ENCODE results near the gene PLCB1.
A peak's percentile ranks its signal among the peaks of the same experiment; 100 is the strongest.
"Not testable (repeated sequence)": the region's sequence is repeated elsewhere in the genome, so short reads cannot be mapped to it uniquely, and the experiment has no call there.

PLCB1 gene

DNA sequence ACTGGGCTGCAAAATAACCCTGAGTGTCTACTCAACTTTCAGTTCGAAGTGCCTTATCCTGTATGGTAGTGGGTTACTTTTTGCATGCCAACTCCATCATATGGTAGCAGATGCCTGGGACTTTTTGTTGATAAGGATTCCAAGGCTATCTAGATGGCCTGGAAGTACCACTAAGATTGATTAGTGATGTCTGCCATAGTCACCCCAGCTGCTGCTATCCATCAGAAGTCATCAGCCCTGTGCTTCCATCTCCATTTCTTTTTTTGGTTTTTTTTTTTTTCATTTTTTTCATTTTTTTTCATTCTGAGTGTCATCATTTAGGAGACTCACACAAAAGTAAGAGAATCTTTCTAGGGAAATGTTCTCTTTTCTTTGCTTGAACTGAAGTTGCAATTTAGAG is 719.4 kb downstream of the PLCB1 start:
- TF ChIP-seq EZH2phosphoT487 (IDR thresholded peaks at IDR 0.05; ENCODE audit: borderline replicate concordance, low read length), result no peak
- TF ChIP-seq, protein P1, sequence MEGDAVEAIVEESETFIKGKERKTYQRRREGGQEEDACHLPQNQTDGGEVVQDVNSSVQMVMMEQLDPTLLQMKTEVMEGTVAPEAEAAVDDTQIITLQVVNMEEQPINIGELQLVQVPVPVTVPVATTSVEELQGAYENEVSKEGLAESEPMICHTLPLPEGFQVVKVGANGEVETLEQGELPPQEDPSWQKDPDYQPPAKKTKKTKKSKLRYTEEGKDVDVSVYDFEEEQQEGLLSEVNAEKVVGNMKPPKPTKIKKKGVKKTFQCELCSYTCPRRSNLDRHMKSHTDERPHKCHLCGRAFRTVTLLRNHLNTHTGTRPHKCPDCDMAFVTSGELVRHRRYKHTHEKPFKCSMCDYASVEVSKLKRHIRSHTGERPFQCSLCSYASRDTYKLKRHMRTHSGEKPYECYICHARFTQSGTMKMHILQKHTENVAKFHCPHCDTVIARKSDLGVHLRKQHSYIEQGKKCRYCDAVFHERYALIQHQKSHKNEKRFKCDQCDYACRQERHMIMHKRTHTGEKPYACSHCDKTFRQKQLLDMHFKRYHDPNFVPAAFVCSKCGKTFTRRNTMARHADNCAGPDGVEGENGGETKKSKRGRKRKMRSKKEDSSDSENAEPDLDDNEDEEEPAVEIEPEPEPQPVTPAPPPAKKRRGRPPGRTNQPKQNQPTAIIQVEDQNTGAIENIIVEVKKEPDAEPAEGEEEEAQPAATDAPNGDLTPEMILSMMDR (IDR thresholded peaks at IDR 0.05; ENCODE audit: low read depth, low read length, poor library complexity, severe bottlenecking), result no peak
- H3K4me1 ChIP-seq (ENCODE audit: control insufficient read depth, low read length), result no peaks in the 10 kb centered on the region

DNA sequence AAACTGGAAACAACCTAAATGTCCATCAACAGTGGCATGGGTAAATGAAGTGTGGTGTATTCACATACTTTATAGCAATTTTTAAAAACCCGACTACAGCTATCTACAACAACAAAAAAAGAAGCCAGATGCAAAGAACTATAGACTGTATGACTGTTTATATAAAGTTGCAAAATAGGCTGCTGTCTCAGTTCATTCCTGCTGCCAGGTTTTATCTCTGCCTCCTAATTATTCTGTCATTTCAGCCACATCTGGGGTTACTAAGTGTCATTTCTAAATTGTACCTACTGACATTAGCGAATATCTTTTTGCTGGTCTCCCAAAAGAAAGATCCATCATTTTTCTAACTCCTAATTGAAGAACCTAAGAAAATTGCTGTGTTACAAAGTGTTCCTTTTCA is 719.9 kb downstream of the PLCB1 start:
- H3K4me2 ChIP-seq (ENCODE audit: low read length); H3K4me1 ChIP-seq (ENCODE audit: control insufficient read depth, low read length); H3F3A ChIP-seq (ENCODE audit: control insufficient read depth, insufficient read depth); H3K27me3 ChIP-seq (ENCODE audit: control insufficient read depth, low read length); H3K9me2 ChIP-seq (replicated peaks; ENCODE audit: control insufficient read depth, low read length); H3K9me3 ChIP-seq (ENCODE audit: control insufficient read depth, insufficient read depth, low read length); H3K4me3 ChIP-seq (ENCODE audit: low read length); H4K20me1 ChIP-seq (ENCODE audit: control insufficient read depth, insufficient read depth, low read depth, low read length); H3K36me3 ChIP-seq (ENCODE audit: control insufficient read depth, low read length); H3K27ac ChIP-seq (ENCODE audit: low read depth, low read length); H3K79me2 ChIP-seq (ENCODE audit: control insufficient read depth, low read length): not testable (repeated sequence)

More for the DNA sequence above, 719.4 kb downstream of the PLCB1 start:
- Histone ChIP-seq H4K20me1 (ENCODE audit: control insufficient read depth, insufficient read depth, low read depth, low read length) (no peaks in the 10 kb centered on the region), H3K9me3 (ENCODE audit: control insufficient read depth, insufficient read depth, low read length) (no peaks in the 10 kb centered on the region), H3K27me3 (ENCODE audit: control insufficient read depth, low read length) (no peaks in the 10 kb centered on the region), H3K27ac (ENCODE audit: low read depth, low read length) (no peak overlapping the region), H3K4me3 (ENCODE audit: low read length) (no peak overlapping the region), H3K36me3 (ENCODE audit: control insufficient read depth, low read length) (no peaks in the 10 kb centered on the region), H3K79me2 (ENCODE audit: control insufficient read depth, low read length) (no peaks in the 10 kb centered on the region), H3F3A (ENCODE audit: control insufficient read depth, insufficient read depth) (no peaks in the 10 kb centered on the region), H3K4me2 (ENCODE audit: low read length) (no peak overlapping the region), H3K9me2 (replicated peaks; ENCODE audit: control insufficient read depth, low read length) (no peaks in the 10 kb centered on the region)

DNA sequence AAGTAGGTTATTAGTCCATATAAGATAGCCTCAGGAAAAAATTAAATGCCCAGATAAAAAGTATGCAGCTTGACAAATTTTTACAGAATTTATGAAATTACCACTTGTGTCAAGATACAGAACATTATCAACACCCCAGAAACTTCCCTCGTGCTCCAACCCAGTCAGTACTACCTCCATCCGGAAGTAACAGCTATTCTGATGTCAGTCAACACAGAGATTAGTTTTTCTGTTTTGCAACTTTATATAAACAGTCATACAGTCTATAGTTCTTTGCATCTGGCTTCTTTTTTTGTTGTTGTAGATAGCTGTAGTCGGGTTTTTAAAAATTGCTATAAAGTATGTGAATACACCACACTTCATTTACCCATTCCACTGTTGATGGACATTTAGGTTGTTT is 721.1 kb downstream of the PLCB1 start:
- not testable (repeated sequence) for H3F3A ChIP-seq (ENCODE audit: control insufficient read depth, insufficient read depth); H3K9me2 ChIP-seq (replicated peaks; ENCODE audit: control insufficient read depth, low read length); H3K27ac ChIP-seq (ENCODE audit: low read depth, low read length); H3K27me3 ChIP-seq (ENCODE audit: control insufficient read depth, low read length); H3K4me1 ChIP-seq (ENCODE audit: control insufficient read depth, low read length); H3K79me2 ChIP-seq (ENCODE audit: control insufficient read depth, low read length); H3K4me3 ChIP-seq (ENCODE audit: low read length); H3K4me2 ChIP-seq (ENCODE audit: low read length); H4K20me1 ChIP-seq (ENCODE audit: control insufficient read depth, insufficient read depth, low read depth, low read length); H3K36me3 ChIP-seq (ENCODE audit: control insufficient read depth, low read length); H3K9me3 ChIP-seq (ENCODE audit: control insufficient read depth, insufficient read depth, low read length)

DNA sequence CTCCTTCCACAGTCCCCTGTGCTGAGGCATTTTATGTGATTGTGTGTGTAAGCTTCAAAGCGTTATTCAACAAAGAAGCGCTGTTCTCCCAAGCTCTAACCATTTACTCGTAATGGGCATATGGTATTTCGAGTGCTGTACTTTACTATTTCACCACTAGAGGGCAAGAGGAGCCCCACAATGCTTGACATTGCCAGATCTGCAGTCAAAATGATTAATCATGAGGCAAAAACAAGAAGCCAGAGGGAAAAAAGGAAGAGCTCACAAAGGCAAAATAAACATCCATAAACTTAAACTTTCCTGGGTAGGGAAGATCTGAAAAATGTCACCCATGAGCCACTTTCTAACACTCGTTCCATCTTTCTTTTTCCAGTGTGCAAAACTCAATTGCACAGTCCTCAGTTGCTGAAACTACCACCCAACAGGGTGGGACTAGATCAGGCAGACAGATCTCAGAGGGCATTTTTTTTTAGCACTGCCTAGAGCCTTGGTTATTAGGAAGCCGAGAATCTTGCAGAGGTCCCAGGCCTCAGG is 721.8 kb downstream of the PLCB1 start:
- no peak overlapping the region for H3K27ac ChIP-seq (ENCODE audit: low read depth, low read length)
- no peaks in the 10 kb centered on the region for H3K79me2 ChIP-seq (ENCODE audit: control insufficient read depth, low read length)
- H3K9me3 ChIP-seq (ENCODE audit: control insufficient read depth, insufficient read depth, low read length), result no peaks in the 10 kb centered on the region
- no peaks in the 10 kb centered on the region for H3K36me3 ChIP-seq (ENCODE audit: control insufficient read depth, low read length)
- TF ChIP-seq EZH2phosphoT487 (IDR thresholded peaks at IDR 0.05; ENCODE audit: borderline replicate concordance, low read length), result no peak
- TF ChIP-seq, protein P1 (IDR thresholded peaks at IDR 0.05; ENCODE audit: low read depth, low read length, poor library complexity, severe bottlenecking), result peak; percentile 78
- no peaks in the 10 kb centered on the region for H3F3A ChIP-seq (ENCODE audit: control insufficient read depth, insufficient read depth)
- H3K9me2 ChIP-seq (replicated peaks; ENCODE audit: control insufficient read depth, low read length), result no peaks in the 10 kb centered on the region
- no peaks in the 10 kb centered on the region for H4K20me1 ChIP-seq (ENCODE audit: control insufficient read depth, insufficient read depth, low read depth, low read length)
- H3K4me3 ChIP-seq (ENCODE audit: low read length), result no peak overlapping the region
- no peaks in the 10 kb centered on the region for H3K27me3 ChIP-seq (ENCODE audit: control insufficient read depth, low read length)
- H3K4me2 ChIP-seq (ENCODE audit: low read length), result no peak overlapping the region
- H3K4me1 ChIP-seq (ENCODE audit: control insufficient read depth, low read length), result no peaks in the 10 kb centered on the region
